Muscle layer of duodenum (tissue), 2 donors: ENCODE measurements around the gene TXNRD2.

Source experiments
- H3K27ac ChIP-seq: one replicate; pipeline ENCODE4 v1.7.0; 2013; ENCODE audit warnings: mild to moderate bottlenecking, low read length
- H3K27me3 ChIP-seq: one replicate; pipeline ENCODE4 v1.7.0; 2013; ENCODE audit warnings: low read depth, mild to moderate bottlenecking, control low read depth, low read length
- H3K36me3 ChIP-seq, 2 donors: one replicate each; pipeline ENCODE4 v1.7.0; 2013; ENCODE audit warnings: low read length in 2 of 2, control low read depth in 1 of 2, mild to moderate bottlenecking in 1 of 2; ENCODE audit not compliant: insufficient read depth in 2 of 2, control insufficient read depth in 1 of 2
- H3K4me1 ChIP-seq, 2 donors: one replicate each; pipeline ENCODE4 v1.7.0; 2013; ENCODE audit warnings: low read length in 2 of 2, mild to moderate bottlenecking in 2 of 2, control low read depth in 1 of 2, moderate library complexity in 1 of 2; ENCODE audit not compliant: insufficient read depth in 2 of 2, control insufficient read depth in 1 of 2
- H3K4me3 ChIP-seq, 2 donors: one replicate each; pipeline ENCODE4 v1.7.0; 2013; ENCODE audit warnings: low read length in 2 of 2, low read depth in 1 of 2, mild to moderate bottlenecking in 1 of 2
- H3K9me3 ChIP-seq, 2 donors: one replicate each; pipeline ENCODE4 v1.7.0; 2013; ENCODE audit warnings: low read length in 2 of 2, control low read depth in 1 of 2, mild to moderate bottlenecking in 1 of 2; ENCODE audit not compliant: control insufficient read depth in 1 of 2
- donor health status: healthy.

Gene TXNRD2

GRCh38 chr22:19902245-19902715, 39.3 kb downstream of the TXNRD2 start:
- Histone ChIP-seq H3K9me3 (no peaks in the 10 kb centered on the region), H3K27ac (no peak overlapping the region), H3K36me3 (peaks cover 6 to 49% of the 10 kb centered on the region in 2 donors), H3K4me3 (no peak overlapping the region), H3K27me3 (no peaks in the 10 kb centered on the region), H3K4me1 (no peaks in the 10 kb centered on the region)

GRCh38 chr22:19901577-19902244, 39.9 kb downstream of the TXNRD2 start:
- no peak overlapping the region for H3K27ac ChIP-seq
- H3K9me3 ChIP-seq = no peaks in the 10 kb centered on the region
- H3K4me1 ChIP-seq = no peaks in the 10 kb centered on the region
- H3K27me3 ChIP-seq = no peaks in the 10 kb centered on the region
- peaks cover 6 to 55% of the 10 kb centered on the region in 2 donors for H3K36me3 ChIP-seq
- H3K4me3 ChIP-seq = no peak overlapping the region

GRCh38 chr22:19900707-19901436, 40.7 kb downstream of the TXNRD2 start:
- Histone ChIP-seq H3K36me3 (peaks cover 6 to 49% of the 10 kb centered on the region in 2 donors), H3K27ac (no peak overlapping the region), H3K4me1 (no peaks in the 10 kb centered on the region), H3K4me3 (no peak overlapping the region), H3K9me3 (no peaks in the 10 kb centered on the region), H3K27me3 (no peaks in the 10 kb centered on the region)

GRCh38 chr22:19898831-19899567, 42.6 kb downstream of the TXNRD2 start:
- no peaks in the 10 kb centered on the region for H3K27me3 ChIP-seq
- peaks cover 13 to 62% of the 10 kb centered on the region in 2 donors for H3K36me3 ChIP-seq
- H3K9me3 ChIP-seq = no peaks in the 10 kb centered on the region
- H3K27ac ChIP-seq = no peak overlapping the region
- no peak overlapping the region for H3K4me3 ChIP-seq
- no peaks in the 10 kb centered on the region for H3K4me1 ChIP-seq

GRCh38 chr22:19898145-19898544, 43.5 kb downstream of the TXNRD2 start:
- Histone ChIP-seq H3K36me3 (peaks cover 22 to 65% of the 10 kb centered on the region in 2 donors), H3K27me3 (no peaks in the 10 kb centered on the region), H3K4me3 (no peak overlapping the region), H3K4me1 (no peaks in the 10 kb centered on the region), H3K27ac (no peak overlapping the region), H3K9me3 (no peaks in the 10 kb centered on the region)

GRCh38 chr22:19897726-19898125, 43.9 kb downstream of the TXNRD2 start:
- Histone ChIP-seq H3K4me3 (no peak overlapping the region), H3K36me3 (peaks cover 26 to 69% of the 10 kb centered on the region in 2 donors), H3K27me3 (no peaks in the 10 kb centered on the region), H3K4me1 (peaks cover 0 to under 1% of the 10 kb centered on the region in 2 donors), H3K27ac (no peak overlapping the region), H3K9me3 (no peaks in the 10 kb centered on the region)

GRCh38 chr22:19896665-19897355, 44.8 kb downstream of the TXNRD2 start:
- no peaks in the 10 kb centered on the region for H3K9me3 ChIP-seq
- H3K27me3 ChIP-seq = no peaks in the 10 kb centered on the region
- H3K36me3 ChIP-seq = peaks cover 26 to 61% of the 10 kb centered on the region in 2 donors
- H3K4me1 ChIP-seq = peaks cover 8 to 9% of the 10 kb centered on the region in 2 donors
- H3K27ac ChIP-seq = no peak overlapping the region
- H3K4me3 ChIP-seq = no peak overlapping the region

GRCh38 chr22:19895160-19895849, 46.3 kb downstream of the TXNRD2 start:
- H3K27ac ChIP-seq = no peak overlapping the region
- H3K27me3 ChIP-seq = no peaks in the 10 kb centered on the region
- no peak overlapping the region for H3K4me3 ChIP-seq
- H3K4me1 ChIP-seq = peaks cover 8 to 14% of the 10 kb centered on the region in 2 donors
- H3K36me3 ChIP-seq = peaks cover 29 to 51% of the 10 kb centered on the region in 2 donors
- H3K9me3 ChIP-seq = no peaks in the 10 kb centered on the region

GRCh38 chr22:19893363-19893762, 48.3 kb downstream of the TXNRD2 start:
- Histone ChIP-seq H3K27ac (no peak overlapping the region), H3K27me3 (no peaks in the 10 kb centered on the region), H3K9me3 (no peaks in the 10 kb centered on the region), H3K4me1 (peaks cover 8 to 14% of the 10 kb centered on the region in 2 donors), H3K4me3 (no peak overlapping the region), H3K36me3 (peaks cover 24 to 42% of the 10 kb centered on the region in 2 donors)

- H3K4me1 ChIP-seq = peaks cover 8 to 14% of the 10 kb centered on the region in 2 donors
- H3K27ac ChIP-seq = no peak overlapping the region
- no peaks in the 10 kb centered on the region for H3K27me3 ChIP-seq
- no peak overlapping the region for H3K4me3 ChIP-seq
- H3K36me3 ChIP-seq = peaks cover 24 to 38% of the 10 kb centered on the region in 2 donors
- no peaks in the 10 kb centered on the region for H3K9me3 ChIP-seq
Measured at GRCh38 chr22:19892925-19893324, 48.7 kb downstream of the TXNRD2 start.
